HUES64 (cell line): Measurements from ENCODE around the gene ZNF648.
A peak's percentile ranks its signal among the peaks of the same experiment; 100 is the strongest.
"Not testable (repeated sequence)": the region's sequence is repeated elsewhere in the genome, so short reads cannot be mapped to it uniquely, and the experiment has no call there.

Source experiments
- H3K27ac ChIP-seq: 2 replicates; pipeline ENCODE4 v1.7.0; 2013; ENCODE audit warnings: low read depth, low read length, inconsistent platforms
- H3K27me3 ChIP-seq: 2 replicates; pipeline ENCODE4 v1.6.1; 2013; ENCODE audit warnings: mild to moderate bottlenecking, low read length; ENCODE audit not compliant: insufficient read depth
- H3K36me3 ChIP-seq: 2 replicates; pipeline ENCODE4 v1.6.1; 2013; ENCODE audit warnings: mild to moderate bottlenecking, low read length; ENCODE audit not compliant: insufficient read depth
- H3K4me1 ChIP-seq: 2 replicates; pipeline ENCODE4 v1.6.1; 2013; ENCODE audit warnings: mild to moderate bottlenecking, low read length, moderate library complexity; ENCODE audit not compliant: insufficient read depth
- H3K4me3 ChIP-seq: 2 replicates; pipeline ENCODE4 v1.5.1; 2013; ENCODE audit warnings: mild to moderate bottlenecking, low read length, moderate library complexity
- H3K9ac ChIP-seq: 2 replicates; pipeline ENCODE4 v1.6.1; 2013; ENCODE audit warnings: mild to moderate bottlenecking, low read depth, low read length
- H3K9me3 ChIP-seq: 2 replicates; pipeline ENCODE4 v1.6.1; 2013; ENCODE audit warnings: low read depth, low read length; ENCODE audit not compliant: insufficient read depth
- WGBS: fragments of 150-250, 120-280 bp; methylation state at CpG from one replicate; pipeline ENCODE4 v1.1.7; 2013; ENCODE audit warnings: missing lambda C conversion rate; 5-methylcytosine and 5-hydroxymethylcytosine counted together

ZNF648 gene

GRCh38 chr1:182050481-182051448 lies 10.7 kb downstream of the ZNF648 start:
- H3K4me3 ChIP-seq, result no peak overlapping the region
- H3K9ac ChIP-seq, result no peak overlapping the region
- peaks cover 6% of the 10 kb centered on the region; the same call in 1 of the 2 replicates for H3K9me3 ChIP-seq
- H3K27ac ChIP-seq, result no peak overlapping the region
- WGBS, result 91% methylated on average over 2 of the region's 4 CpGs
- H3K36me3 ChIP-seq, result no peaks in the 10 kb centered on the region
- H3K27me3 ChIP-seq, result no peaks in the 10 kb centered on the region
- no peaks in the 10 kb centered on the region for H3K4me1 ChIP-seq

GRCh38 chr1:182048562-182048961 lies 12.9 kb downstream of the ZNF648 start:
- Histone ChIP-seq H3K9ac (no peak overlapping the region), H3K4me3 (no peak overlapping the region), H3K27me3 (no peaks in the 10 kb centered on the region), H3K27ac (no peak overlapping the region), H3K9me3 (peaks cover 17% of the 10 kb centered on the region), H3K4me1 (no peaks in the 10 kb centered on the region), H3K36me3 (no peaks in the 10 kb centered on the region)
- WGBS, result 95% methylated on average over 2 of the region's 2 CpGs

- no peak overlapping the region for H3K9ac ChIP-seq
- H3K27ac ChIP-seq, result no peak overlapping the region
- H3K36me3 ChIP-seq, result no peaks in the 10 kb centered on the region
- H3K4me3 ChIP-seq, result no peak overlapping the region
- H3K4me1 ChIP-seq, result no peaks in the 10 kb centered on the region
- H3K27me3 ChIP-seq, result no peaks in the 10 kb centered on the region
- H3K9me3 ChIP-seq, result peaks cover 19% of the 10 kb centered on the region
Observed at GRCh38 chr1:182046763-182047162, 14.7 kb downstream of the ZNF648 start.

- H3K36me3 ChIP-seq, H3K4me1 ChIP-seq, H3K27me3 ChIP-seq, H3K4me3 ChIP-seq, H3K9ac ChIP-seq, H3K27ac ChIP-seq: not testable (repeated sequence)
- H3K9me3 ChIP-seq, result peaks cover 19% of the 10 kb centered on the region
- WGBS, result 96% methylated on average over 8 of the region's 8 CpGs
Observed at GRCh38 chr1:182045481-182045880, 16.0 kb downstream of the ZNF648 start.

- Histone ChIP-seq H3K9ac (no peak overlapping the region), H3K27me3 (no peaks in the 10 kb centered on the region), H3K4me3 (no peak overlapping the region), H3K36me3 (no peaks in the 10 kb centered on the region), H3K9me3 (peaks cover 46% of the 10 kb centered on the region), H3K4me1 (no peaks in the 10 kb centered on the region), H3K27ac (no peak overlapping the region)
- WGBS, result 94% methylated on average over 3 of the region's 3 CpGs
Observed at GRCh38 chr1:182041615-182042014, 19.9 kb downstream of the ZNF648 start.

- H3K4me3 ChIP-seq, result no peak overlapping the region
- peaks cover 30% of the 10 kb centered on the region for H3K9me3 ChIP-seq
- no peak overlapping the region for H3K9ac ChIP-seq
- H3K27ac ChIP-seq, result no peak overlapping the region
- no peaks in the 10 kb centered on the region for H3K27me3 ChIP-seq
- WGBS, result 87% methylated on average over 2 of the region's 2 CpGs
- H3K4me1 ChIP-seq, result 0 out of 2 replicates have a peak, but pooled peaks cover 3% of the 10 kb centered on the region
- H3K36me3 ChIP-seq, result no peaks in the 10 kb centered on the region
Observed at GRCh38 chr1:182038220-182038619, 23.3 kb downstream of the ZNF648 start.

- H3K4me3 ChIP-seq, result no peak overlapping the region
- WGBS, result 83% methylated on average over 7 of the region's 7 CpGs
- no peak overlapping the region for H3K9ac ChIP-seq
Observed at GRCh38 chr1:182035097-182035770, 26.3 kb downstream of the ZNF648 start.

GRCh38 chr1:182032251-182032650 lies 29.3 kb downstream of the ZNF648 start:
- Histone ChIP-seq H3K27me3 (no peaks in the 10 kb centered on the region), H3K36me3 (no peaks in the 10 kb centered on the region), H3K27ac (no peak overlapping the region), H3K9ac (no peak overlapping the region), H3K4me3 (no peak overlapping the region), H3K9me3 (peaks cover 8% of the 10 kb centered on the region), H3K4me1 (peaks cover 17% of the 10 kb centered on the region)
- 86% methylated on average over 1 of the region's 1 CpG for WGBS

More at GRCh38 chr1:182035097-182035770, 26.3 kb downstream of the ZNF648 start:
- peaks cover 30% of the 10 kb centered on the region for H3K9me3 ChIP-seq
- peak overlapping the region; percentile 28; the same call in 1 of the 2 replicates for H3K27ac ChIP-seq
- peaks cover 8% of the 10 kb centered on the region; the same call in 1 of the 2 replicates for H3K4me1 ChIP-seq
- H3K36me3 ChIP-seq, result no peaks in the 10 kb centered on the region
- no peaks in the 10 kb centered on the region for H3K27me3 ChIP-seq

- Histone ChIP-seq H3K4me3 (peak overlapping the region; percentile 95), H3K9ac (peak overlapping the region; percentile 87), H3K27ac (peak overlapping the region; percentile 89), H3K9me3 (no peaks in the 10 kb centered on the region), H3K27me3 (no peaks in the 10 kb centered on the region), H3K4me1 (peaks cover 14% of the 10 kb centered on the region), H3K36me3 (no peaks in the 10 kb centered on the region)
- whole genome bisulfite sequencing, result under 1% methylated on average over 68 of the region's 68 CpGs
Observed at GRCh38 chr1:182029379-182030331, 31.9 kb downstream of the ZNF648 start.

- Histone ChIP-seq H3K36me3 (no peaks in the 10 kb centered on the region), H3K9ac (peak overlapping the region; percentile 87), H3K27ac (peak overlapping the region; percentile 80), H3K27me3 (no peaks in the 10 kb centered on the region), H3K4me3 (peak overlapping the region; percentile 95), H3K4me1 (peaks cover 14% of the 10 kb centered on the region), H3K9me3 (no peaks in the 10 kb centered on the region)
- WGBS, result 22% methylated on average over 2 of the region's 2 CpGs
Observed at GRCh38 chr1:182029002-182029378, 32.5 kb downstream of the ZNF648 start.
